Measurements from ENCODE around the gene TDRD9. TPM values are rescaled to one million over a fixed set of nuclear protein-coding genes. Genes with fewer than 3 reads are reported as not detected.

TDRD9 gene
- total and polyA plus RNA-seq, 12 donors, result 0.55 to 8.4 (median 2.4) TPM

- intact Hi-C loops (cut with DNase I), result no loop called here
- ATAC-seq, result no peak
- Histone ChIP-seq H3K9me3 (no peaks in the 10 kb centered on the region), H3K4me1 (peaks cover 0 to 7% (median 0%) of the 10 kb centered on the region in 9 donors), H3K36me3 (no peaks in the 10 kb centered on the region), H3K4me3 (no peak overlapping the region), H3K27ac (no peak overlapping the region), H3K27me3 (peaks cover 0 to 7% (median 0%) of the 10 kb centered on the region in 7 donors)
- DNase-seq, result no peak
- 51 to 52% methylated on average over 5 of the region's 5 CpGs for WGBS, 2 donors
- TF ChIP-seq CTCF (IDR thresholded peaks at IDR 0.05), result no peak
Measured at GRCh38 chr14:104040539-104040938, 112.3 kb downstream of the TDRD9 start.

GRCh38 chr14:104041430-104042104, 113.3 kb downstream of the TDRD9 start:
- peaks cover 0 to 7% (median 0%) of the 10 kb centered on the region in 9 donors for H3K4me1 ChIP-seq

GRCh38 chr14:104044016-104044415, 115.8 kb downstream of the TDRD9 start:
- Histone ChIP-seq H3K36me3 (no peaks in the 10 kb centered on the region), H3K27me3 (peaks cover 0 to 7% (median 0%) of the 10 kb centered on the region in 7 donors), H3K4me3 (no peak overlapping the region), H3K4me1 (peaks cover 0 to 4% (median 0%) of the 10 kb centered on the region in 9 donors), H3K9me3 (no peaks in the 10 kb centered on the region), H3K27ac (no peak overlapping the region)
- no peak for TF ChIP-seq CTCF (IDR thresholded peaks at IDR 0.05)
- intact Hi-C loops (cut with DNase I), result no loop called here
- DNase-seq (no peak), ATAC-seq (no peak)
- 93 to 94% methylated on average over 6 of the region's 6 CpGs for WGBS, 2 donors

More at GRCh38 chr14:104041430-104042104, 113.3 kb downstream of the TDRD9 start:
- intact Hi-C loops (cut with DNase I), result no loop called here
- no peak overlapping the region for H3K27ac ChIP-seq
- no peaks in the 10 kb centered on the region for H3K36me3 ChIP-seq
- no peaks in the 10 kb centered on the region for H3K9me3 ChIP-seq
- no peak for TF ChIP-seq CTCF (IDR thresholded peaks at IDR 0.05)
- no peak for ATAC-seq
- DNase-seq, result no peak
- 86 to 89% methylated on average over 6 of the region's 6 CpGs for WGBS, 2 donors
- H3K27me3 ChIP-seq, result peaks cover 0 to 7% (median 0%) of the 10 kb centered on the region in 7 donors
- H3K4me3 ChIP-seq, result no peak overlapping the region

- DNase-seq (no peak), ATAC-seq (no peak)
- H3K9me3 ChIP-seq, result no peaks in the 10 kb centered on the region
- intact Hi-C loops (cut with DNase I), result no loop called here
- WGBS, 2 donors, result 94 to 97% methylated on average over 3 of the region's 3 CpGs
- H3K4me1 ChIP-seq, result peaks cover 0 to 6% (median 4%) of the 10 kb centered on the region in 9 donors
- H3K27ac ChIP-seq, result no peak overlapping the region
- H3K27me3 ChIP-seq, result no peaks in the 10 kb centered on the region
- no peak for TF ChIP-seq CTCF (IDR thresholded peaks at IDR 0.05)
- no peak overlapping the region for H3K4me3 ChIP-seq
- no peaks in the 10 kb centered on the region for H3K36me3 ChIP-seq
Measured at GRCh38 chr14:104047761-104048160, 119.5 kb downstream of the TDRD9 start.

All from heart right ventricle (tissue), 16 donors.